Activated T-helper 1 cell treated with Interleukin-2 at 50 U/mL for 16 hours (primary cell): Measurements from ENCODE around the gene CAB39.
A peak's percentile ranks its signal among the peaks of the same experiment; 100 is the strongest.
"Not testable (repeated sequence)": the region's sequence is repeated elsewhere in the genome, so short reads cannot be mapped to it uniquely, and the experiment has no call there.

Source experiments
- DNase-seq: peaks from one replicate; pipeline ENCODE4 v3.0.0-alpha.2; 2020; ENCODE audit warnings: low read depth

CAB39 gene

DNA sequence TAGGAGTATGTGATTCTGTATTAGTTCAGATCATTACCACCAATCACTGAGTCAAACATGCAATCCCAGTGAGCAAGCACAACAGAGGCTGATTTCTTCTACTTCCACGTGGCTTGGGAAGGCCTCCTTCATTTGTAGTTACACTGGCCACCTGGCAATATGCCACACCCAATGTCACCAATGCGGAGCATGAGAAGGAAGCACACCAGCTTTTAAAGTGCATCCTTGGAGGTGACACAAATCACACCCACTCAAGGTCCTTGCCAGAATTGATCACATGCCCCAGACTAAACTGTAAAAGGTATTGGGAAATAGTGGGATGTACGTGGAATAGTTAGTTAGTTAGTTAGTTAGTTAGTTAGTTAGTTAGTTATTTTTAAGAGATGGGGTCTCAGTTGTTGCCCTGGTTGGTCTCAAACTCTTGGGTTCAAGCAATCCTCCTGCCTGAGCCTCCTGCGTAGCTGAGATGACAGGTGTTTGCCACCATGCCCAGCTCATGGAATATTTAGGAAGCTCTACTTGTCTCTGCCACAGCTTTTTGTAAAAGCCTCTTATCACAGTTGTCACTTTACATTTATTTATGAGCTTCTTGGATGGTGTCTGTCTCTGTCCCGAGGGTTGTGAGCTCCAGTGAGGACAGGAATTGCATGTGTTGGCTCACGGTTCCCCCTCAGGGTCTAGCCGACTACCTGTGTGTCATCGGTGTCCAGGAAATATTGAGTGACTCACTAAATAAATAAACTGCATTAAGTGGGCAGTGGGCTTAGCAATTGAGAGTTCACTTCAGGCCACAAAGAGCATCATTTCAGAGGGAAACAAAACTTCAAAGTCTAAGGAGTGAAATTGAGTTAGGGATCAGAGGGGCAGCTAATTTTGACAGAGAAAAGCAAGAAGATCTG is 28.1 kb upstream of the CAB39 start:
- no peak for DNase-seq

DNA sequence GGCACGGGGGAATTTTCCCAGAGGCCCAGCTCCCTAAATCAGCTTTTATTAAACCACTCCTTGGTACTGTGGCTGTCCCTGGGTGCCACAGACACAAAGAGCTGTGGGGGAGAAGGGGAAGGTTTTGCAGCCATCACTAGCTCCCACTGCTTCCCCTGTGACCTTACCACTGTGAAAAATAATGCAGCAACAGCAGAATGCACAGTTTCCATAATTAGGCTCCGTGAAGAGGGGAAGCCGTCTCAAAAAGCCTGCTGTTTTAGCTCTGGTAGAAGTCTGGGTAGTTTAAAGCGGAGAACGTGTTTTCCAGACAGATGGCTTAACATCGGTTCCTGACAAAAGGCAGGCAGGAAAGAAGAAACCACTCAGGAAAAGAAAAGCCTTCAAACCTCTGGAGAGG is 27.5 kb upstream of the CAB39 start:
- DNase-seq = no peak

- no peak for DNase-seq
These were observed 25.1 kb upstream of the CAB39 start for GRCh38 chr2:230687498-230687897.

DNA sequence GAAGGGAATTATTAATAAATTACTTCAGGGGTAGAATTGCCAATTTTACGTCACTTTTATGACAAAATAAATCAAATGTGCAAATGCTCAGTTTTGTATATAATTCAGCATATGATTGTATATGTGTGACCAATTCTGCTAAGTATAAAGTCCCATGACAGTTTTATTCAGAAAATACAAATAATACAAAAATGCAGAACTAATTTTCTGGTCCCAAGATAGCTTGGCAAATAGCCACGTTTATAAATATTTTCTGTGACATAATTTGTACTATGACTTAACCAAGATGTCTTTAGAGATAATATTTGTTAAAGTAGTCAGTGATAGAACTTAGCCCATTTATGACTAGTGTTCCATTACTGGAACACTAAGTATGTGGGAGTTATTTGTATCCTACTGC is 24.2 kb upstream of the CAB39 start:
- no peak for DNase-seq

DNA sequence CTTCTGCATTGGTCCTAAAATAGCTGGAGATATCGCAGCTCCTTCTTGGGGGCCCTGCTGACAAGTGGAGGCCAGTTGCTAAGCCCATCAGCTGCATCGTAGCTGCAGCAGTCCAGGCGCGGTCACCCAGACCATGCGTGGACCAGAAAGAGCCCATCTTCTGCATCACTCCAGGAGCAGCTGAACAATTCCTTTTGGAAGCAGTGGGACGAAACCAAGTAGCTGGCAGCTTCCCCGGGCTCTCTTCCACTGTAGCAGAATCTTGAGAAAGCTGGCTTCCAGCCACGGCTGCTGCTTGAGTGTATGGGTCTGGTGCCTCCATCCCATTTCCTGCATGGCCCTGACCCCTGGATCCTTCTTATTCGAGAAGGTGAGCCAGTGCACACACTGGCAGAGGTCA is 22.2 kb upstream of the CAB39 start:
- DNase-seq = no peak

DNA sequence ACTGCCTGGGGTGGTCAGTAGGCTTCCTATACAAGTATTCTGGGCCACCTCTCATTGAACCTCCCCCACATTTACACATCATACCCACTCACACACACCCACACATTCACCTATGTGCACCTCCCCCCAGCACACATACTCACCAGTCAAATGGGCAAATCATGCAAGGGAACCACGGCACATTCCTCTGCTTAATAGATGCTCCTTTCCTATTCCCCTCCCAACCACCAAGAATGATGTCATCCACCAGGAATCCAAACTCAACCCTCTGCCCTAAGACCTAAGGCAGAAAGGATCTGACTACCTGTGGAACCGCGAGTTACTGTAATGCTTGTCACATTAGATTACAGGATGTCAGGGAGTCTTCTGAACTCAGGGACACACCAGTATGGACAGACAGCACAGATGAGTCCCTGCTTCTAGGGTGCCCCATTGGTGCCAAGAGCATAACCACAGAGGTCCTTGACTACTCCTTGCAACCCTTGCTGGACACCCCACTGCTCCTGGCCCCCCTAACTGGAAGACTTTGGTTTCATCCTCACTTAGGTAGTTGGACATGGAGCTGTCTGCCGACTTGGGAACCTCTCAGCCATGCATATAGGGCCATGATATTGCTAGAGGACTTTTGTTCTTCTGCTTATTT is 21.5 kb upstream of the CAB39 start:
- no peak for DNase-seq

- no peak for DNase-seq
These were observed 19.9 kb upstream of the CAB39 start for GRCh38 chr2:230692760-230693159.

- no peak for DNase-seq
These were observed 19.2 kb upstream of the CAB39 start for GRCh38 chr2:230693411-230693810.

DNA sequence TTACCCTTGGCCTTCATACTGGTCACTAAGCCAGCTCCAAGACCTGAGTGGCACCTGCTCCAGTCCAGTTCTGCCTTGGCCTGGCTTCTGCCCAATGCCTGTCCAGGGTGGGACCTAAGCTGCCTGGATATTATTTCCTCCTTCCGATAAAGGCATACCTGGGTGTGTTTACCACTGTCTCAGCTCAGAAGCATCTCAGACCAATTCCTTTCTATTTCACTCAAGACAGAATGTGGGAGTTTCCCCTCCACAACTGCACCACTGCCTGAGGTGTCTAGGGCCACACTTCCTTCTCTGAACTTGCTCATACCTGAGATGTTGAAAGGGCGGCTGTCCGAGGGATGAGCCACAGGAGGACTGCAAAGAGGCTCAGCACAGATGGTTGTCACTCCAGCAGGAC is 18.4 kb upstream of the CAB39 start:
- DNase-seq = no peak

- DNase-seq = no peak
These were observed 17.1 kb upstream of the CAB39 start for GRCh38 chr2:230695551-230695950.

DNA sequence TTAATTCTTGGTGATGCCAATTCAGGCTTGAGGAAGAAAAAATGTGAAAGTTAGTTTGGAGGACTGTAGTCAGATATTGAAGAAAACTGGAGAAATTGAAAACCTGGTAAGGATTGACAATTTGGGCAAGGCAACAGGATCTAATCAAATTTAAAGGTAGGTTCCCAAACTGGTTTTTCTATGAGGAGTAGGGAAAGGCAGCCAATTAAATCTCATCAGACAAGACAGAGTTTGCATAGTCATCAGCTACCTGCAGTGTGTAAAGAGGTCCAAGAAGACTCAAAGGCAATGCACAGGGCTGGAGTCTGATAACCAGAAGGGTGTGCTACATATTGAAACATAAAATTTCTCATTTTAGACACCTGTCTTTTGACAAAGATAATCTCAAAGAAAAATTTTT is 16.0 kb upstream of the CAB39 start:
- no peak for DNase-seq

DNA sequence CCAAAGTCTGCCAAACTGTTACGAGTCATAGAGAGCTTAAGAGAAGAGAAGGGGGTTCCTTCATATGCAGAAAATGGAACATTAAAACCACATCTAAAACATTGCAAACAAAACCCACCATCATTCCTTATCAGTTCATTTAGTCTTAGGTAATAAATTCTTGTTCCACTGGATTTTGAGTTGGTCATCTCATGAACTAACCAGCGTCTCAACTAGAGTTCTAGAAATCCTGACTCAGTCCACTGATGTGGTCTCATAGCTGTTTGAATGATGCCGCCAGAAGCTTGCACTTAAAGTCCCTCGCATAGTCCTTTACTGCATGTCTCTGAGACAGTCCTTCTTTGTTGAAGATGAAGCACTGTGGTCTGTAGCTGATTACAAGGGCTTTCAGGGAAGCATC is 15.0 kb upstream of the CAB39 start:
- no peak for DNase-seq

DNA sequence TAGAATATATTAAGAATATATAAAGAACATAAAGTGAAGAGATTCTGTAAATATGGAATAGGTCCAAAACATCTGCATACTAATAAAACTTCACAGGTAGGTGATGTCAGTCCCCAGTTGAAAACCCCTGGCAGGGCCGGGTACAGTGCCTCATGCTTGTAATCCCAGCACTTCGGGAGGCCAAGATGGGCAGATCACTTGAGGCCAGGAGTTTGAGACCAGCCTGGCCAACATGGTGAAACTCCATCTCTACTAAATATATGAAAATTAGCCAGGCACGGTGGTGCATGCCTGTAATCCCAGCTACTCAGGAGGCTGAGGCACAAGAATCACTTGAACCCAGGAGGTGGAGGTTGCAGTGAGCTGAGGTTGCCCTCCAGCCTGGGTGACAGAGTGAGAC is 13.9 kb upstream of the CAB39 start:
- not testable (repeated sequence) for DNase-seq

DNA sequence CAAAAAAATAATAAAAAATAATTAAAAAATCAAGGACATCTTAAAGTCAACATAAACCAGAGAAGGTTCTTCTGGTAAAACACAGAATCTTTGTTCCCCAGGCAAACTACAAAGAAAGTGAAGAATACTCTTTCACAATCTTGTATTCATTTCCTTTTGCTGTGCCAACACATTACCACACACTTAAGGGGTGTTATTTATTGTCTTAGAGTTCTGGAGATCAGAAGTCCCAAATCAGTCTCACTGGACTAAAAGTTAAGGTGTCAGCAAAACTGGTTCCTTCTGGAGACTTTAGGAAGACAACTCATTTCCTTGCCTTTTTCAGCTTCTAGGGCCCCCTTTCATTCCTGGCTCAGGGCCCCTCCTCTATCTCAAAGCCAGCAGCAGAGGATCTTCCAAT is 12.2 kb upstream of the CAB39 start:
- DNase-seq = no peak

- DNase-seq = no peak
These were observed 11.3 kb upstream of the CAB39 start for GRCh38 chr2:230701308-230701707.

- DNase-seq = not testable (repeated sequence)
These were observed 10.2 kb upstream of the CAB39 start for GRCh38 chr2:230702457-230702856.

DNA sequence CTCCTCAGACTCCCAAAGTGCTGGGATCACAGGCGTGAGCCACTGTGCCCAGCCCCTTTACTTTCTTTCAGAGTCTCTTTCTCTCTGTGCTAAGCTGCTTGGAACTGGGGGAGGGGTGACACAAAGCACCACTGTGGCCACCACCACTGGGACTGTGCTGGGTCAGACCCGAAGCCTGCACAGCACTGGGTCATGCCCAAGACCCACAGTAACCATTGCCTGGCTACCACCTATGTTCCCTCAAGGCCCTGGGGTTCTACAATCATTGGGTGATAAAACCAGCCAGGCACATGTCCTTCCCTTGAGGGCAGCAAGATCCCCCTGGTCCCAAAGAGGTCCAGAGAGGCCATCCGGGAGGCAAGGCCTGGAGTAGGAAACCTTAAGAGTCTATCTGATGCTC is 9.1 kb upstream of the CAB39 start:
- DNase-seq = no peak

GRCh38 chr2:230706053-230706521 is 6.6 kb upstream of the CAB39 start:
- DNase-seq = no peak

DNA sequence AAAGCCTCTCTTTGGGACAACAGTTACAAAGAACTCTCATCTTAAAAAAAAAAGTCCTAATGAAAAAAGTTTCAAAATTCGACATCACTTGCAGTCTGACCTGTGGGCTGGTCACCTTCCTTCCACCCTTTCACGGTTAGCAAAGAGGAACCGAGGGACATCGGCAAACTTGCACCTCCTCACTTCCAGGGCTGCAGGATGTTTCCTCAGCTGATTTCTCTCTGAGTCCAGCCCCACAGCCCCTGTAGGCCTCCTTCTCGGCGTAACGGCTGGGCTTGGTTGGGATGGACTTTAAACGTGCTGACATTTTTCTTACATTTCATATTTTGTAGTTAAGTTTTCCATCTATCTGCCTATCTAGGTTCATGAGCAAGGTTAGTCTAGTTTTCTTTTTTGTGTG is 5.7 kb upstream of the CAB39 start:
- no peak for DNase-seq

- DNase-seq = no peak
These were observed 4.4 kb upstream of the CAB39 start for GRCh38 chr2:230708204-230708603.

- DNase-seq = no peak
These were observed 1.4 kb upstream of the CAB39 start for GRCh38 chr2:230711224-230711623.

DNA sequence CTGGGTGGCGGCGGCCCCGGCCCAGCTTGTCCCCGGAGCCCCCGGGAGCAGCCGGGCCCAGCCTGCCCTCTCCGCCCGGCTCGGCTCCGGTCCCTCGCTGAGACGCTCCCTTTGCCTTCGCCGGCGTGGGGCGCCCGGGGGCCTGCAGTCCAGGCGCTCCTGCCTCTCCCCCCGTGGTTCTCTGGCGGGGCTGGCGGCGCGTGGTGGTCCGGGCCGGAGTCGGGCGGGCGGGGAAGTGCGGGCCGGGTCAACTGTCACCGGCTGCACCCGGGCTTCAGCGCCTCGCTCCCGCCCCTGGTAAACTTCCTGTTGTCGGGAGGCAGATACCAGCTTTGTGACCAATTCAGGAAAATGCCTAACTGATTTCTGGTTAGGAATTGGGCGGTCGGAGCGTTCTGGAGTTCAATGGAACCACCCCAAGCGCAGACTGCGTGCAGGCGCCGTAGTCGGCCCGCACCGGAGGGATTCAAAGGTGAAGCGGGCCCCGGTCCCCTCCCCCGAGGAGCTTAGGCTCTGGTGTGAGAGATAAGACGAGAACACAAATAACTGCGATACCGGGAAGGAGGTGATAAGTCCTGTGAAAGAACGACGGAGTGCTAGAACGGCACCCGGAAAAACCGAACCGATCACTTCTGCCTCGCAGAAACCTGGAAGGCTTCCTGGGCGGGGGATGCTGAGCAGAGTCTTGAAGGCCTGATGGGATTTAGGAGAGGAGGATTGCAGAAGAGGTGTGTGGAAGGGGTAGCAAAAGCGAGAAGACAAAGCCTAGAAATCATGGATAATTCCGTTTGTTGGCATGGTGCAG is 891 bp downstream of the CAB39 start:
- peak; percentile 24 for DNase-seq

DNA sequence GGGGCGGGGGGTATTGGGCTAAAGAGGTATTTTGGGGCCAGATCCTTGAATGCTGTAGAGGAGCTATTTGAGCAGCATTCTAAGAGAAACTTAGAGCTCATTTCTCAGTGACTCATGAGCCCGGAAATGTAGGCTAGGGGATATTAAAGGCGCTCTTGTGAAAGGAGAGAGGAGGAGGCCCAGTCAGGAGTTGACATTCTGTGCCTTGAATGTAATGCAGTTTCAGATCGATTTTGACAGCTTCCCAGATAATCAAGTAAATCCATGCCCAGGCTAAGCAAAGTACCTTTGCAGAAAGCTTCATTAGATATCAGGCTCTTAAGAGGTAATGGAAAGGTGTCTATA is 1.5 kb downstream of the CAB39 start:
- peak; percentile 11 for DNase-seq
